ENCODE data around the gene ZNF333. TPM values are rescaled to one million over a fixed set of nuclear protein-coding genes. Genes with fewer than 3 reads are reported as not detected.

Gene ZNF333
- total RNA-seq, 1 donor from 2014 or later: 26.2 TPM

DNA sequence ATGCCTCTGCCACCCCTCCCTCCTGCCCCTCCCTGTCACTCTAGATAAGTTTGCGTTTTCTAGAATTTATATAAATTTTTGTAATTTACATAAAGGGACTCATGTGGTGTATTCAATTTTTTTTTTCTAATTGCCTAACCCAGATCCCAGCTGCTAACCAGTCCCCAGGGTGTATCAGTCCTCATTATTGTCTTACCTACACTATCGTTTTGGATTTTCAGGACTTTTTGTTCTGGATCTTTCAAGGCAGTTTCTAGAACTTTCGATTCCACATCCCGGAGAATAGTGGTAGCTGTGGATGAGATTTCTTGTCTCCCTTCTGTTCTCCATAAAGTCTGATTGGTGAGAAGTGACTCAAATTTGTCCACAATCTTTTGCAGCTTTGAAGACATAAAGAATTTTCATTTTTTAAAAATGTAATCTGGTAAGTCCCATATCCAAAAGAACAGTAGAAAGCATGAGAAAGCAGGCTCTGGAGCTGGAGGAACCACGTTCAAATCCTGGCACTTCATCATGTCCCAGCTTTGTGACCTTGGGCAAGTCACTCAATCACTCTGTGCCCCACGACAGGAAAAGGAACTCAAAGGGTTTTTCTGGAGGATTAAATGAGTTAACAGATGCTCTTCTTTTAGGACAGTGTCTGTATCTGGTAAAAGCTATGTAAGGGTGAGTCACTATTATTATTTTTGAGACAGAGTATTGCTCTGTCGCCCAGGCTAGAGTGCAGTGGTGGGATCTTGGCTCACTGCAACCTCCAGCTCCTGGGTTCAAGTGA is 34.9 kb upstream of the ZNF333 start:
- ATAC-seq (ENCODE audit: low read depth): no peak

DNA sequence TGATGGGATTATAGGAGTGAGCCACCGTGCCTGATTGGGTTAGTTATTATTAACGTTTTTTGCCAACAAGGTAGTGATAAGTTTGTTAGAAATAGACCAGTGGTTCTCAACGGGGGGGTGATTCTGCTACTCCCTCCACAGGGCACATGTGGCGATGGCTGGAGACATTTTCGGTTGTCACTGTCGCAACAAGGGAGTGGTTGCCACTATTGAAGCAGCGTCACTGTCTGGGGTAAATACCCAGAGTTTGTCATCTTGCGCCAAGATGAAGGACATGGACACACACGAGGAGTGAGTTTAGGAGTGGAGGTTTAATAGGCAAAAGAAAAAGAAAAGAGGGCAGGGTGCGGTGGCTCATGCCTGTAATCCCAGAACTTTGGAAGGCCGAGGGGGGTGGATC is 34.1 kb upstream of the ZNF333 start:
- H3K27ac Mint-ChIP-seq: no peak overlapping the region
- peaks cover 5% of the 10 kb centered on the region for H3K27me3 Mint-ChIP-seq
- no peak overlapping the region for H3K4me3 Mint-ChIP-seq
- no peaks in the 10 kb centered on the region for H3K9me3 Mint-ChIP-seq
- POLR2A ChIA-PET: no interaction called here
- TF ChIP-seq, protein P1, sequence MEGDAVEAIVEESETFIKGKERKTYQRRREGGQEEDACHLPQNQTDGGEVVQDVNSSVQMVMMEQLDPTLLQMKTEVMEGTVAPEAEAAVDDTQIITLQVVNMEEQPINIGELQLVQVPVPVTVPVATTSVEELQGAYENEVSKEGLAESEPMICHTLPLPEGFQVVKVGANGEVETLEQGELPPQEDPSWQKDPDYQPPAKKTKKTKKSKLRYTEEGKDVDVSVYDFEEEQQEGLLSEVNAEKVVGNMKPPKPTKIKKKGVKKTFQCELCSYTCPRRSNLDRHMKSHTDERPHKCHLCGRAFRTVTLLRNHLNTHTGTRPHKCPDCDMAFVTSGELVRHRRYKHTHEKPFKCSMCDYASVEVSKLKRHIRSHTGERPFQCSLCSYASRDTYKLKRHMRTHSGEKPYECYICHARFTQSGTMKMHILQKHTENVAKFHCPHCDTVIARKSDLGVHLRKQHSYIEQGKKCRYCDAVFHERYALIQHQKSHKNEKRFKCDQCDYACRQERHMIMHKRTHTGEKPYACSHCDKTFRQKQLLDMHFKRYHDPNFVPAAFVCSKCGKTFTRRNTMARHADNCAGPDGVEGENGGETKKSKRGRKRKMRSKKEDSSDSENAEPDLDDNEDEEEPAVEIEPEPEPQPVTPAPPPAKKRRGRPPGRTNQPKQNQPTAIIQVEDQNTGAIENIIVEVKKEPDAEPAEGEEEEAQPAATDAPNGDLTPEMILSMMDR (IDR thresholded peaks at IDR 0.05): no peak
- intact Hi-C loops (cut with micrococcal nuclease): no loop called here
- ATAC-seq (ENCODE audit: low read depth): no peak
- DNase-seq: no peak
- CTCF ChIA-PET: interaction anchor here (1.2 kb wide), 1 partner anchor 81 kb away, joined by 3 read pairs; no protein-coding TSS in a partner anchor
- peaks cover 2% of the 10 kb centered on the region for H3K4me1 Mint-ChIP-seq
- no peaks in the 10 kb centered on the region for H3K36me3 Mint-ChIP-seq (ENCODE audit: low read depth)

More for the DNA sequence above, 34.9 kb upstream of the ZNF333 start:
- no peak for DNase-seq
- ChIA-PET CTCF (interaction anchor here (0.6 to 1.2 kb wide), 3 partner anchors 31 to 298 kb away, joined by 3 read pairs; no protein-coding TSS in a partner anchor), POLR2A (no interaction called here)
- Mint-ChIP-seq H3K9me3 (no peaks in the 10 kb centered on the region), H3K4me1 (no peaks in the 10 kb centered on the region), H3K4me3 (no peak overlapping the region), H3K36me3 (ENCODE audit: low read depth) (no peaks in the 10 kb centered on the region), H3K27me3 (peaks cover 5% of the 10 kb centered on the region), H3K27ac (no peak overlapping the region)
- TF ChIP-seq, protein P1 (IDR thresholded peaks at IDR 0.05): no peak
- intact Hi-C loops (cut with micrococcal nuclease): no loop called here

DNA sequence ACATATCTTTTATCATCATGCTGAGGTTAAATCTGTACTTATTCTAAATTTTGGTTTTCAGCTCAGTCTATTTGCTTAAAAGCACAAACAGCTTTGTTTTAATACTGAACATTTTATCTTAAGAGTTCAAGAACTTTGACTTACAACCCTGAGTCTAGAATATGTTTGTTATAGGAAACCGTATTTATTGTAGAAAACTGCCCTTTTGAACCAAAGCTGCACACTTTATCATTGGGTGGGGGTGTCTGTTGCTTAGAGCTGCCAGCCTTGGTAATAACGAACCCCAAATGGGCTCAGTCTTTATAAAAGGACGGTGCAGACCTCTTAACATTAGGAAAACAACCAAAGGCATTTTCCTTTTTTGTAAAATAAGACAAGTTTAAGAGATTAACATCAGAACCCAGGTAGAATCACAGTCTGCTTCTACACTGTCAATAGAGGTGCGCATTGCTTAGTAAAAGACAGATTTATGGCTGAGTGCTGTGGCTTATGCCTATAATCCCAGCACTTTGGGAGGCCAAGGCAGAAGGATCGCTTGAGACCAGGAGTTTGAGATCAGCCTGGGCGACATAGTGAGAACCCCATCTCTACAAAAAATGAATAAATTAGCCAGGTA is 29.9 kb upstream of the ZNF333 start:
- ChIA-PET CTCF (no interaction called here), POLR2A (interaction anchor here (0.7 kb wide), 1 partner anchor 1877 kb away, joined by 3 read pairs; no protein-coding TSS in a partner anchor)
- Mint-ChIP-seq H3K4me1 (peaks cover 9% of the 10 kb centered on the region), H3K9me3 (no peaks in the 10 kb centered on the region), H3K27me3 (peaks cover 3% of the 10 kb centered on the region), H3K4me3 (no peak overlapping the region), H3K36me3 (ENCODE audit: low read depth) (no peaks in the 10 kb centered on the region), H3K27ac (no peak overlapping the region)
- intact Hi-C loops (cut with micrococcal nuclease): no loop called here
- DNase-seq: no peak
- TF ChIP-seq, protein P1 (IDR thresholded peaks at IDR 0.05): no peak
- ATAC-seq (ENCODE audit: low read depth): no peak

DNA sequence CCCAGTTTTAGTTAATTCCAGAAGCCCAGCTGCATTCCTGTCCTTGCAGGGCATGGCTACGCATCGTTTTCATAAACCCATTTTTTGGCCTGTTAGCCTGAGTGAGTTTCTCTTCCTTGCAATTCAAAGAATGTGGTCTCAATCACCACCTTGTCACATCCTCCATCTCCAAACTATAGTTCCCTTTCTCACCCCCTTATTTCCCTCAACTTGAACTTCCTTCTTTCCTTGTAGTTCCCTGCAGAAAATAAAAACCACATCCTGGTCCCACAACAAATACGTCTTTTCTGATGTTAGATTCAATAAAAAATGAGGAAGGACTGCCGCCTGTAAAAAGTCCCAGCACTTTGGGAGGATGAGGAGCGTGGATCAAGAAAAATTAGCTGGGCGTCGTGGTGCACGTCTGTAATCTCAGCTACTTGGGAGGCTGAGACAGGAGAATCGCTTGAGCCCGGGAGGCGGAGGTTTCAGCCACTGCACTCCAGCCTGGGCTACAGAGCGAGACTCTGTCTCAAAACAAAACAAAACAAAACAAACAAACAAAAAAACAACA is 28.4 kb upstream of the ZNF333 start:
- CTCF ChIA-PET: no interaction called here
- TF ChIP-seq, protein P1 (IDR thresholded peaks at IDR 0.05): no peak
- Mint-ChIP-seq H3K27me3 (no peaks in the 10 kb centered on the region), H3K36me3 (ENCODE audit: low read depth) (no peaks in the 10 kb centered on the region), H3K4me1 (peaks cover 9% of the 10 kb centered on the region), H3K9me3 (no peaks in the 10 kb centered on the region), H3K4me3 (no peak overlapping the region), H3K27ac (no peak overlapping the region)
- ATAC-seq (ENCODE audit: low read depth) (no peak), DNase-seq (no peak)
- intact Hi-C loops (cut with micrococcal nuclease): no loop called here
- POLR2A ChIA-PET: no interaction called here

DNA sequence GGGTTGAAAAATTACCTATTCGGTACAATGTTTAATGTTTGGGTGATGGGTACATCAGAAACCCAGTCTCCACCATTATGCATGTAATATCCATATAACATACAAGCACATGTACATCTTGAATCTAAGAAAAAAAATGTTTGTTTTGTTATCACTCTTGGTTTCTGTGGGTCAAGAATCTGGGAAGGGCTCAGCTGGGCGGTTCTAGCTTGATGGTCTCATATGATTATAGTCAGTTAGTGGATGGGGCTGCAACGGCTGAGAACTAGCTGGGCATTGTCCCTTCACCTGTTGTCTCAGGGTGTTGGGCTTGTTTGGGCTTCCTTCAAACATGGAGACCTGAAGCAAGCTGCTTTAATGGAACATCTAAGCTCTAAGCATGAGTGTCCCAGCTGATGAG is 19.9 kb upstream of the ZNF333 start:
- ATAC-seq (ENCODE audit: low read depth): no peak
- Mint-ChIP-seq H3K4me3 (no peak overlapping the region), H3K27me3 (no peaks in the 10 kb centered on the region), H3K36me3 (ENCODE audit: low read depth) (no peaks in the 10 kb centered on the region), H3K27ac (no peak overlapping the region), H3K9me3 (no peaks in the 10 kb centered on the region), H3K4me1 (peaks cover 52% of the 10 kb centered on the region)
- no peak for DNase-seq
- ChIA-PET CTCF (interaction anchor here (0.9 to 1.0 kb wide), 2 partner anchors 17 to 95 kb away, joined by 4 to 5 read pairs; no protein-coding TSS in a partner anchor), POLR2A (interaction anchor here (0.6 kb wide), 1 partner anchor 56 kb away, joined by 3 read pairs; no protein-coding TSS in a partner anchor)
- TF ChIP-seq, protein P1 (IDR thresholded peaks at IDR 0.05): no peak
- intact Hi-C loops (cut with micrococcal nuclease): loop anchor here (2.0 kb wide), 1 partner anchor 65 kb away; no protein-coding TSS in a partner anchor

Data from activated B cell treated with CpG ODN at 0.5 μM for 24 hours (primary cell).